ENCODE results near the gene PYURF. TPM values are rescaled to one million over a fixed set of nuclear protein-coding genes. Genes with fewer than 3 reads are reported as not detected.

PYURF gene
- total RNA-seq, 1 experiment from 2014 or later: 46.6 TPM

- Mint-ChIP-seq H3K4me1 (ENCODE audit: low read depth, unreplicated experiment) (no peaks in the 10 kb centered on the region), H3K36me3 (ENCODE audit: insufficient read depth, unreplicated experiment) (no peaks in the 10 kb centered on the region), H3K27ac (ENCODE audit: unreplicated experiment) (no peak overlapping the region), H3K4me3 (ENCODE audit: unreplicated experiment) (no peak overlapping the region), H3K27me3 (ENCODE audit: insufficient read depth, unreplicated experiment) (no peaks in the 10 kb centered on the region), H3K9me3 (ENCODE audit: unreplicated experiment) (no peaks in the 10 kb centered on the region)
- Histone ChIP-seq H3K9me3 (no peaks in the 10 kb centered on the region), H3K27me3 (replicated peaks; ENCODE audit: control insufficient read depth, insufficient read depth, low read length) (no peaks in the 10 kb centered on the region), H3K36me3 (ENCODE audit: control insufficient read depth, insufficient read depth, low read length) (no peaks in the 10 kb centered on the region), H3K4me3 (ENCODE audit: low read depth, low read length) (no peak overlapping the region), H3K4me1 (peaks cover 4% of the 10 kb centered on the region; the same call in 1 of the 2 replicates)
- TF ChIP-seq CTCF (IDR thresholded peaks at IDR 0.05; ENCODE audit: insufficient read depth in 1 of 2, low read depth in 1 of 2, low read length in 1 of 2, severe bottlenecking in 1 of 2, unreplicated experiment in 1 of 2): no peak
- intact Hi-C loops (cut with micrococcal nuclease; ENCODE audit: unreplicated experiment): no loop called here
- ChIA-PET POLR2A (interaction anchor here (0.7 kb wide), 1 partner anchor 22 kb away, joined by 3 read pairs; the partner anchor contains the start of gene HERC5), CTCF (no interaction called here)
- DNase-seq: no peak
- no TSS peak for BruUV-seq (replicated peaks)
Observed at GRCh38 chr4:88478247-88478646, 45.3 kb downstream of the PYURF start.

- Histone ChIP-seq H3K36me3 (ENCODE audit: control insufficient read depth, insufficient read depth, low read length) (no peaks in the 10 kb centered on the region), H3K27me3 (replicated peaks; ENCODE audit: control insufficient read depth, insufficient read depth, low read length) (no peaks in the 10 kb centered on the region), H3K4me1 (peaks cover 4% of the 10 kb centered on the region; the same call in 1 of the 2 replicates), H3K9me3 (no peaks in the 10 kb centered on the region), H3K4me3 (ENCODE audit: low read depth, low read length) (no peak overlapping the region)
- intact Hi-C loops (cut with micrococcal nuclease; ENCODE audit: unreplicated experiment): no loop called here
- H3K36me3 Mint-ChIP-seq (ENCODE audit: insufficient read depth, unreplicated experiment): no peaks in the 10 kb centered on the region
- POLR2A ChIA-PET: interaction anchor here (0.7 kb wide), 1 partner anchor 21 kb away, joined by 3 read pairs; the partner anchor contains the start of gene HERC5
- CTCF ChIA-PET: no interaction called here
- no peaks in the 10 kb centered on the region for H3K9me3 Mint-ChIP-seq (ENCODE audit: unreplicated experiment)
- TF ChIP-seq CTCF (IDR thresholded peaks at IDR 0.05; ENCODE audit: insufficient read depth in 1 of 2, low read depth in 1 of 2, low read length in 1 of 2, severe bottlenecking in 1 of 2, unreplicated experiment in 1 of 2): no peak
- no peak for DNase-seq
- no TSS peak for BruUV-seq (replicated peaks)
- no peaks in the 10 kb centered on the region for H3K27me3 Mint-ChIP-seq (ENCODE audit: insufficient read depth, unreplicated experiment)
- no peak overlapping the region for H3K4me3 Mint-ChIP-seq (ENCODE audit: unreplicated experiment)
- H3K27ac Mint-ChIP-seq (ENCODE audit: unreplicated experiment): no peak overlapping the region
- no peaks in the 10 kb centered on the region for H3K4me1 Mint-ChIP-seq (ENCODE audit: low read depth, unreplicated experiment)
Observed at GRCh38 chr4:88477229-88477860, 46.2 kb downstream of the PYURF start.

Other genes with a start within 250 kb of the PYURF start
- gene PPM1K, start 239.2 kb downstream of the PYURF start, total RNA-seq (2022): 23.8 and 24.3 TPM in 2 replicates
- 6.5 and 7.6 TPM in 2 replicates for gene HERC6, start 144.9 kb downstream of the PYURF start, total RNA-seq (2022)
- 5.6 and 6.8 TPM in 2 replicates for gene HERC5, start 66.7 kb downstream of the PYURF start, total RNA-seq (2022)
- gene HERC3, start 68.7 kb upstream of the PYURF start, total RNA-seq (2022): 9.2 and 10.5 TPM in 2 replicates
- gene NAP1L5, start 174.1 kb upstream of the PYURF start, total RNA-seq (2022): not detected in 2 replicates